RWPE1 (cell line): Measurements from ENCODE around the gene NKTR.

ENCODE experiments used
- CTCF ChIA-PET: fragments of 350-600 bp; sonication (Branson Sonifier 250); formaldehyde crosslinking; extraction: SDS; loops from one replicate; lab custom pipeline; 2021; lab: Yijun Ruan, JAX
- POLR2A ChIA-PET: fragments of 400-600 bp; formaldehyde crosslinking; extraction: SDS; loops from one replicate; lab custom pipeline; 2020; ENCODE audit warnings: antibody characterized with exemption; ENCODE audit not compliant: low non-redundant PET; lab: Yijun Ruan, JAX
- DNase-seq: peaks from one replicate; pipeline ENCODE4 v3.0.0; 2012; ENCODE audit warnings: low spot score
- H3K27ac ChIP-seq: fragments of 450-650 bp; 2 replicates; pipeline ENCODE4 v1.5.1; 2017
- TF ChIP-seq, protein P1 (sequence below): fragments of 450-650 bp; conservative IDR thresholded peaks from 2 replicates; pipeline ENCODE4 v1.5.1; 2017; ENCODE audit warnings: low read depth, mild to moderate bottlenecking

NKTR gene

GRCh38 chr3:42605546-42606173 lies 5.2 kb downstream of the NKTR start:
- POLR2A ChIA-PET = no interaction called here
- CTCF ChIA-PET = interaction anchor here (0.7 kb wide), 1 partner anchor 177 kb away, joined by 3 read pairs; no protein-coding TSS in a partner anchor
- TF ChIP-seq, protein P1, sequence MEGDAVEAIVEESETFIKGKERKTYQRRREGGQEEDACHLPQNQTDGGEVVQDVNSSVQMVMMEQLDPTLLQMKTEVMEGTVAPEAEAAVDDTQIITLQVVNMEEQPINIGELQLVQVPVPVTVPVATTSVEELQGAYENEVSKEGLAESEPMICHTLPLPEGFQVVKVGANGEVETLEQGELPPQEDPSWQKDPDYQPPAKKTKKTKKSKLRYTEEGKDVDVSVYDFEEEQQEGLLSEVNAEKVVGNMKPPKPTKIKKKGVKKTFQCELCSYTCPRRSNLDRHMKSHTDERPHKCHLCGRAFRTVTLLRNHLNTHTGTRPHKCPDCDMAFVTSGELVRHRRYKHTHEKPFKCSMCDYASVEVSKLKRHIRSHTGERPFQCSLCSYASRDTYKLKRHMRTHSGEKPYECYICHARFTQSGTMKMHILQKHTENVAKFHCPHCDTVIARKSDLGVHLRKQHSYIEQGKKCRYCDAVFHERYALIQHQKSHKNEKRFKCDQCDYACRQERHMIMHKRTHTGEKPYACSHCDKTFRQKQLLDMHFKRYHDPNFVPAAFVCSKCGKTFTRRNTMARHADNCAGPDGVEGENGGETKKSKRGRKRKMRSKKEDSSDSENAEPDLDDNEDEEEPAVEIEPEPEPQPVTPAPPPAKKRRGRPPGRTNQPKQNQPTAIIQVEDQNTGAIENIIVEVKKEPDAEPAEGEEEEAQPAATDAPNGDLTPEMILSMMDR = no peak
- H3K27ac ChIP-seq = no peak overlapping the region
- DNase-seq = no peak

DNA sequence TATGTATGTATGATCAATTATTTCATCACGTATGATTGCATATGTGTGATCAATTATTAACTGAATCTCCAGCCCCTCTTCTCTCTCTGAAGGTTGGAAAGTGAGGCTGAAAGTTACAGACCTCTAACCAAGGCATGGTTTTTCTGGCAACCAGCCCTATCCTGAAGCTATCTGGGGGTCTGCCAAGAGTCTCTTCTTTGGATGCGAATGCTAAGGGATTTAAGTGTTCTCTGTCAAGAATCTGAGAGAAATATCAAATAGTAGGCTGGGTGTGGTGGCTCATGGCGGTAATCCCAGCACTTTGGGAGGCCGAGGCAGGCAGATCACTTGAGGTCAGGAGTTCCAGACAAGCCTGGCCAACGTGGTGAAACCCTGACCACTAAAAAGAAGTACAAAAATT lies 8.1 kb downstream of the NKTR start:
- ChIA-PET POLR2A (no interaction called here), CTCF (interaction anchor here (0.6 to 1.1 kb wide), 2 partner anchors 11 to 104 kb away, joined by 3 read pairs; no protein-coding TSS in a partner anchor)
- H3K27ac ChIP-seq = 0 out of 2 replicates have a peak overlapping the region, but pooled peaks have one; percentile 42
- DNase-seq = no peak
- TF ChIP-seq, protein P1 = no peak

DNA sequence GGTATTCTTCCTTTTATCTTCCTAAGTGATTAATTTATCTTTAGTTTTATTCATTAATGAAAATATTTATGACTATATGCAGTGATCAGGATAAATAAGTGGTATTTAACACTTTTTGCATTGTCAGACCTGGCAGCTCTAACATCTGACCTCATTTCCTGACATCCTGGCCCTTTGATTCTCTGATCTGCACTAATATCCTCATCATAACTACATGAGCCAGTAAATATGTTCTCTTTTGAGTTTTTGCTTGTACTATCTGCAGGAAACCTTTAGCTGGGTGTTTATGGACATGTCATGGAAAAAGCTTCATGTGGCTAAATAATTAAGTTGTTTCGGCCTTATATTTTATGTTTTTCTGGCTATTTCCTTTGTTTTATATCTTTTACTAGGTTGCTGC lies 10.5 kb downstream of the NKTR start:
- POLR2A ChIA-PET = no interaction called here
- no peak for DNase-seq
- no peak overlapping the region for H3K27ac ChIP-seq
- CTCF ChIA-PET = no interaction called here
- TF ChIP-seq, protein P1 = no peak

DNA sequence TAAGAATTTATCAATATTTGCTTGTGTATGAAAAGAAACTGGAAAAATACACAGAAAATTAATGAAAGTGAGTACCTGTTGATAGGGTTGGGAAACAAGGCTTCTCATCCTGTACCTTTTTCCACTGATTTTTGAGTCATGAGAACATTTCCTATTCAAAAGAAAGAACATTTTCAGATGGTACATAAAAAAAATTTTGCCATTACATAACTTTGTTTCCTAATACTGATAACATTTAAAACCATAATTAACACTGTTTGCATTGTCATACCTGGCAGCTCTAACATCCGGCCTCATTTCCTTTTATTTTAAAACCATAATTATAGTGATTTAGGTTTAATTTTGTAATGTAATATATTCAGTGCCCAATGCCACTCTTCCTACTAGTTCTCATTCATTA lies 11.7 kb downstream of the NKTR start:
- DNase-seq = no peak
- ChIA-PET CTCF (no interaction called here), POLR2A (no interaction called here)
- H3K27ac ChIP-seq = no peak overlapping the region
- TF ChIP-seq, protein P1 = no peak

DNA sequence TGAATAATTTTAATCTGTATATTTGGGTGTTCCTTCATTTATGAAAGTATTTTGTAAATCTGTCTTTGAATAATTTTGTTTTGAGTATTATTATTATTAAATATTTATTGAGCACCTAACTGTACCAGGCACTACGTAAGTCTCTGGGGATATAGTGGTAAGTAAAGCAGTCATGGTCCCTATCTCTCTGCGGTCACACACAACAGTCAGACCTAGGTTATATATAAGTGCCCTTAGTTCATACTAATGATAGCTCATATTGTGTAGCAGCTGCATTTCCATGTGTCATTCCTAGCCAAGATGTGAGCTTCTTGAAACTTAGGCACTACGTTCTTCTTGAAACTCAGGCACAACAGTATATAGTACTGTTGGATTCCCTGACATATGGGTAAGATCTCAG lies 12.4 kb downstream of the NKTR start:
- ChIA-PET POLR2A (no interaction called here), CTCF (no interaction called here)
- TF ChIP-seq, protein P1 = no peak
- H3K27ac ChIP-seq = no peak overlapping the region
- no peak for DNase-seq

GRCh38 chr3:42613462-42613861 lies 13.0 kb downstream of the NKTR start:
- TF ChIP-seq, protein P1 = peak; percentile 37; the same call in 1 of the 2 replicates
- DNase-seq = no peak
- CTCF ChIA-PET = interaction anchor here (0.5 to 0.7 kb wide), 2 partner anchors 123 to 442 kb away, joined by 3 to 4 read pairs; no protein-coding TSS in a partner anchor
- no peak overlapping the region for H3K27ac ChIP-seq
- POLR2A ChIA-PET = no interaction called here
